Measurements from ENCODE around the gene PEX5. TPM values are rescaled to one million over a fixed set of nuclear protein-coding genes. Genes with fewer than 3 reads are reported as not detected.

The PEX5 gene
- total RNA-seq, 1 donor from 2014 or later = 65.4 TPM

DNA sequence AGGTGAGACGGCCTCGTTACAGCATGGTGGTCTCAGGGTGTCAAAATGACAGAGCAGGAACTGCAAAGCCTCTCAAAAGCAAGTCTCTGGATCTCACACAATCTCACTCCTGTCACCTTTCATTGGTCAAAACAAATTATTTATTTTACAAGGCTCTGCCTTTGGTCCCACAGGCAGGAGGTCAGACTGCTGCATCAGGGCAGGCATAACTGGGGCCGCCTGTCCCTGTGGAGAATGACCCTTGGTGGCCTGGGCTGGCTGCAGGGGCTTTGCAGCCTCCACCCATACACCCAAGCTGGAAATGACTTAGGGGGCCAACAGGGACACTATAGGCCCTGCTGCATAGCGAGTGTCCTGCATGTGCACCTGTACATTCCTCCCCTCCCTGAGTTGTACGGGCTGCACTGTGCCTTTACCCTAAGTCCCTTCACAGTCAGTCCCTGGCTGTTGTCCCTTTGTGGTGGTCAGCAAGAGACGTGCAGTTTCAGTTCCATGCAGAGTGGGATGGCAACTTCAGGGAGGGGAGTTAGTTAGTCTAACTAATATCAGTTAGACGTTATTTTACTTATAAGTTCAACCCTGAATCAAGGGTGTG is 28.1 kb downstream of the PEX5 start:
- no peaks in the 10 kb centered on the region for H3K4me1 Mint-ChIP-seq (ENCODE audit: low read depth)
- peaks cover 8% of the 10 kb centered on the region for H3K36me3 Mint-ChIP-seq (ENCODE audit: insufficient read depth)
- no peak overlapping the region for H3K4me3 Mint-ChIP-seq (ENCODE audit: low read depth)
- H3K9me3 Mint-ChIP-seq (ENCODE audit: low read depth) = peaks cover 12% of the 10 kb centered on the region
- TF ChIP-seq, protein P1, sequence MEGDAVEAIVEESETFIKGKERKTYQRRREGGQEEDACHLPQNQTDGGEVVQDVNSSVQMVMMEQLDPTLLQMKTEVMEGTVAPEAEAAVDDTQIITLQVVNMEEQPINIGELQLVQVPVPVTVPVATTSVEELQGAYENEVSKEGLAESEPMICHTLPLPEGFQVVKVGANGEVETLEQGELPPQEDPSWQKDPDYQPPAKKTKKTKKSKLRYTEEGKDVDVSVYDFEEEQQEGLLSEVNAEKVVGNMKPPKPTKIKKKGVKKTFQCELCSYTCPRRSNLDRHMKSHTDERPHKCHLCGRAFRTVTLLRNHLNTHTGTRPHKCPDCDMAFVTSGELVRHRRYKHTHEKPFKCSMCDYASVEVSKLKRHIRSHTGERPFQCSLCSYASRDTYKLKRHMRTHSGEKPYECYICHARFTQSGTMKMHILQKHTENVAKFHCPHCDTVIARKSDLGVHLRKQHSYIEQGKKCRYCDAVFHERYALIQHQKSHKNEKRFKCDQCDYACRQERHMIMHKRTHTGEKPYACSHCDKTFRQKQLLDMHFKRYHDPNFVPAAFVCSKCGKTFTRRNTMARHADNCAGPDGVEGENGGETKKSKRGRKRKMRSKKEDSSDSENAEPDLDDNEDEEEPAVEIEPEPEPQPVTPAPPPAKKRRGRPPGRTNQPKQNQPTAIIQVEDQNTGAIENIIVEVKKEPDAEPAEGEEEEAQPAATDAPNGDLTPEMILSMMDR (IDR thresholded peaks at IDR 0.05; ENCODE audit: unreplicated experiment) = no peak
- H3K27ac Mint-ChIP-seq = no peak overlapping the region
- no peaks in the 10 kb centered on the region for H3K27me3 Mint-ChIP-seq
- DNase-seq (ENCODE audit: low spot score, unreplicated experiment) = no peak

- TF ChIP-seq, protein P1 (IDR thresholded peaks at IDR 0.05; ENCODE audit: unreplicated experiment) = peak; percentile 99
- peaks cover 8% of the 10 kb centered on the region for H3K9me3 Mint-ChIP-seq (ENCODE audit: low read depth)
- no peaks in the 10 kb centered on the region for H3K36me3 Mint-ChIP-seq (ENCODE audit: insufficient read depth)
Observed at GRCh38 chr12:7219599-7220243, 30.2 kb downstream of the PEX5 start.

DNA sequence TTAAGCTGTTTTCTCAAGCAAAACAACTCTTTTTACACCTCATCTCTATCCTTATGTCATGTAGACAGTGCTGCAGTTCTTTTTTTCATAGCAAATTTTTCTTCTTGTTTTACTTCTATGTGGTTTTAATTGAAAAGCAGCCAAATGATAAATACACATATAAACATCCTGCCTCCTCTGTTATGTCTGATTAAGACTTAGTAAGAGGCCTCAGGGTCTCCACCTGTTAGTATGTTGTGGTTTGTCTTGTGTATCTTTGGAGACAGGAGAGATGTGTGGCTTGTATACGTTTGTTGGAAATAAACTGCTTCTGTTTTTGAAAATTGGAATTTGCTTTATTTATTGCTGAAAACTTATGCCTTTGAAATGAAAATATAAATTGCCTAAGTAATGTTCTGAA is 32.0 kb downstream of the PEX5 start:
- Mint-ChIP-seq H3K27me3 (no peaks in the 10 kb centered on the region), H3K4me1 (ENCODE audit: low read depth) (no peaks in the 10 kb centered on the region), H3K9me3 (ENCODE audit: low read depth) (no peaks in the 10 kb centered on the region), H3K27ac (no peak overlapping the region), H3K36me3 (ENCODE audit: insufficient read depth) (no peaks in the 10 kb centered on the region), H3K4me3 (ENCODE audit: low read depth) (no peak overlapping the region)
- no peak for DNase-seq (ENCODE audit: low spot score, unreplicated experiment)
- TF ChIP-seq, protein P1 (IDR thresholded peaks at IDR 0.05; ENCODE audit: unreplicated experiment) = no peak

More at GRCh38 chr12:7219599-7220243, 30.2 kb downstream of the PEX5 start:
- Mint-ChIP-seq H3K4me3 (ENCODE audit: low read depth) (no peak overlapping the region), H3K27me3 (no peaks in the 10 kb centered on the region), H3K4me1 (ENCODE audit: low read depth) (no peaks in the 10 kb centered on the region), H3K27ac (no peak overlapping the region)
- peak; percentile 77 for DNase-seq (ENCODE audit: low spot score, unreplicated experiment)

GRCh38 chr12:7229741-7230140 is 40.3 kb downstream of the PEX5 start:
- Mint-ChIP-seq H3K4me1 (ENCODE audit: low read depth) (no peaks in the 10 kb centered on the region), H3K9me3 (ENCODE audit: low read depth) (peaks cover 13% of the 10 kb centered on the region), H3K4me3 (ENCODE audit: low read depth) (no peak overlapping the region), H3K27ac (no peak overlapping the region), H3K36me3 (ENCODE audit: insufficient read depth) (peaks cover 1% of the 10 kb centered on the region), H3K27me3 (no peaks in the 10 kb centered on the region)
- no peak for DNase-seq (ENCODE audit: low spot score, unreplicated experiment)
- TF ChIP-seq, protein P1 (IDR thresholded peaks at IDR 0.05; ENCODE audit: unreplicated experiment) = no peak

GRCh38 chr12:7241404-7242005 is 52.0 kb downstream of the PEX5 start:
- TF ChIP-seq, protein P1 (IDR thresholded peaks at IDR 0.05; ENCODE audit: unreplicated experiment) = no peak
- H3K4me3 Mint-ChIP-seq (ENCODE audit: low read depth) = no peak overlapping the region
- no peaks in the 10 kb centered on the region for H3K27me3 Mint-ChIP-seq
- H3K27ac Mint-ChIP-seq = no peak overlapping the region
- peaks cover 20% of the 10 kb centered on the region for H3K9me3 Mint-ChIP-seq (ENCODE audit: low read depth)
- H3K36me3 Mint-ChIP-seq (ENCODE audit: insufficient read depth) = no peaks in the 10 kb centered on the region
- H3K4me1 Mint-ChIP-seq (ENCODE audit: low read depth) = peaks cover 5% of the 10 kb centered on the region
- no peak for DNase-seq (ENCODE audit: low spot score, unreplicated experiment)
